Posterior cingulate gyrus (tissue), 11 donors: ENCODE results near the gene RGS17.
"Not testable (repeated sequence)": the region's sequence is repeated elsewhere in the genome, so short reads cannot be mapped to it uniquely, and the experiment has no call there.

Source experiments
- DNase-seq, 10 donors: peaks; one replicate each; pipeline versions ENCODE4 v3.0.0 to v3.0.0-alpha.2; 2020 to 2021; ENCODE audit warnings: mixed read lengths in 3 of 10
- intact Hi-C: fragments of 100-400 bp; cut with DNase I; formaldehyde crosslinking; loops from one replicate; pipeline ENCODE4 v1.15.1; 2023

Gene RGS17

DNA sequence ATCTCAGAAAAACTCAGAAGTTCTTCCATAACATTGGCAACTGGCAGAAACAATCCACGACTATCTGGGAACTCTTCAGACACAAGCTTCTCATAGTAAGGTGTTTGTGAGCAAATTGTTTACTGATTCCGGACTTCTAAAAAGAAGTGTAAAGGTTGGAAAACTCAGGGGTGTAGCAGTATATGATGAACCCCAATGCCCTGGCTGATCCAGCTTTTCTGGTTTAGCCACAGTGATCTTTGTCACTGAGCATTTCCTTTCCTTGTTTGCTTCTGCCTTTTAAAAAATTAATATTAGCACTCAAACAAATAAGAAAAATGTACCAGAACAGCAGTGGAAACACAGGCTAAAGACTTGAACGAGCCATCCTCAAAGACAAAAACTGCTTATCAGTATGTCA lies 4.9 kb downstream of the RGS17 start:
- no peak for DNase-seq
- intact Hi-C loops, result no loop called here

GRCh38 chr6:153125032-153125431 lies 6.0 kb downstream of the RGS17 start:
- intact Hi-C loops, result no loop called here

GRCh38 chr6:153123801-153124200 lies 7.3 kb downstream of the RGS17 start:
- intact Hi-C loops, result no loop called here
- DNase-seq, result no peak

More at GRCh38 chr6:153125032-153125431, 6.0 kb downstream of the RGS17 start:
- no peak for DNase-seq

- intact Hi-C loops, result no loop called here
- no peak for DNase-seq
Observed at GRCh38 chr6:153121311-153121710, 9.8 kb downstream of the RGS17 start.

GRCh38 chr6:153117986-153118879 lies 12.8 kb downstream of the RGS17 start:
- intact Hi-C loops, result no loop called here
- no peak for DNase-seq

DNA sequence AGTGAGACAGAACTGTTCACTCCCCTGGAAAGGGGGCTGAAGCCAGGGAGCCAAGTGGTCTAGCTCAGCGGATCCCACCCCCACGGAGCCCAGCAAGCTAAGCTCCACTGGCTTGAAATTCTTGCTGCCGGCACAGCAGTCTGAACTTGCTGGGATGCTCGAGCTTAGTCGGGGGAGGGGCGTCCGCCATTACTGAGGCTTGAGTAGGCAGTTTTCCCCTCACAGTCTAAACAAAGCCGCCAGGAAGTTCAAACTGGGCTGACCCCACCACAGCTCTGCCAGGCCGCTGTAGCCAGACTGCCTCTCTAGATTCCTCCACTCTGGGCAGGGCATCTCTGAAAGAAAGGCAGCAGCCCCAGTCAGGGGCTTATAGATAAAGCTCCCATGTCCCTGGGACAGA lies 20.0 kb downstream of the RGS17 start:
- intact Hi-C loops, result not testable (repeated sequence)
- peak in 1 of 10 donors; percentile 58 for DNase-seq

DNA sequence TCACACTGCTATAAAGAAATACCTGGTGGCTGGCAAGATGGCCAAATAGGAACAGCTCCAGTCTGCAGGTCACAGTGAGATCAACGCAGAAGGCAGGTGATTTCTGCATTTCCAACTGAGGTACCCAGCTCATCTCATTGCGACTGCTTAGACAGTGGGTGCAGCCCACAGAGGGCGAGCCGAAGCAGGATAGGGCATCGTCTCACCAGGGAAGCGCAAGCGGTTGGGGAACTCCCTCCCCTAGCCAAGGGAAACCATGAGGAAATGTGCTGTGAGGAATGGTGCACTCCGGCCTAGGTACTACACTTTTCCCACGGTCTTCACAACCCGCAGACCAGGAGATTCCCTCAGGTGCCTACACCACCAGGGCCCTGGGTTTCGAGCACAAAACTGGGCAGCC lies 20.5 kb downstream of the RGS17 start:
- intact Hi-C loops, DNase-seq: not testable (repeated sequence)

- intact Hi-C loops, result no loop called here
- no peak for DNase-seq
Observed at GRCh38 chr6:153108315-153108714, 22.8 kb downstream of the RGS17 start.

GRCh38 chr6:153106021-153106420 lies 25.1 kb downstream of the RGS17 start:
- intact Hi-C loops, result no loop called here
- no peak for DNase-seq

DNA sequence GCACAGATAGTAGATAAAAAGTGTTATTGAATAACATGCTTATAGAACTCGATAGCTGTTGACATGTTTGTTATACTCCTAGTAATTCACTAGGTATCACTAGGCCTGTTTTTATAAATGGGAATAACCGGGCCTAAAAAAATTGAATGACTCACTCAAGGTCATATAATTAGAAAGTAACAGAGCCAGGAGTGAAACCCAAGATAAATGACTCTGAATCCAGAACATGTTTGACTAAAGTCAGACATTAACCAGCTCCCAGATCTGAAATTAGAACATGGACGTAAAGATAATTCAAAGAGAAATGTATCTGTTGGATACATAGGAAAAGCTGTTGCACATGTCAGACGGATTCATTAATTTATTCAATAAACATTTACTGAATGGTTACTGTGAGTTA lies 26.9 kb downstream of the RGS17 start:
- DNase-seq, result no peak
- intact Hi-C loops, result no loop called here

- intact Hi-C loops, result no loop called here
- DNase-seq, result no peak
Observed at GRCh38 chr6:153103319-153103655, 27.8 kb downstream of the RGS17 start.

DNA sequence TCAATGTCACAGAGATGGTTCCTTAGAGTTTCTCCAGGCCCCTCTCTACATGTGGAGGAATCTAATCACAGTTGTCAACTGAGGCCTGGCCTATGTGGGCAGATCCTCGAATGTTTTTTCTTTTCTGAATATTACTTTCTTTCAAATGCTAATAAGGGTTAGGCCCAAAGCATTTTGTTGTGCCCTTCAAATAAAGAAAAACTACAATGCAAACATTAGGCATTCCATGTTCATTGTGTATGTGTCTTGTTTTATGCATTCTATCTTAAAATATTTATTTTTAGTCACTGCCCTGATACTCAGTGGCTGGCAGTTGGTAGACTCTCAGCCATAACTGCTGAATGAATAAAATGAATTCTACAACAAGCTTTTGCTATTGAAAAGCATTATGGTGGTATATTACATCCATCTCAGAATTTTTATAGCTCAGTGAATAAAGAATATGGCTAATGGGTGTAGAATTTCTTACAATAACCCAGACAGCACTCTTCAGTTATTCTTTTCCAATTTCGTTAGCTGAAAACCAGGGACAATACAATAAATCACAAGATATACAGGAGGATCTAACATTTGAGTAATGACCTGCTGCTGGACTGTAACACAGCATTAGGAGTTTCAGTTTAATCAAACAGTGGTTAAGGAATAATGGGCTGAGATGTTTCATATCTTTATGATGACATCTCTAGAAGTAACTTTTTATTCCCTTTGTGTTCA lies 28.3 kb downstream of the RGS17 start:
- no peak for DNase-seq
- intact Hi-C loops, result no loop called here

GRCh38 chr6:153101461-153101860 lies 29.6 kb downstream of the RGS17 start:
- intact Hi-C loops, result no loop called here
- DNase-seq, result no peak

DNA sequence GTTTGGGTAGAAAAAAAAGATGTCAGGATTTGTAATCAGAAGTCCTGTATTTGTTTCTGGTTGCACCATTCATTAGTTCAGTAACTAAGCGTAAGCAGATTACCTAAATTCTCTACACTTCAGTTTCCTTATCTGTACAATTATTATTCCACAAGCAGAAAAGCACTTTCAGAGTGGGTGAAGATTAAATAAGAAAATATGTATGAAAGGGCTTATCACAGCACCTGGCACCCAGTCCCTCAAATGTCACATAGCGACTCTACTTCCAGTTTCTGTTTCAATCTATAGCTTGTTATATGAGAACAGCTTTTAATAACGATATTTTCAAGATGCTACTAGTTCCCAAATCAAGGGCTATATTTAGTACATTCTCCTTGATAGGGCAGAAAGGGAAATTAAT lies 31.4 kb downstream of the RGS17 start:
- DNase-seq, result no peak
- intact Hi-C loops, result no loop called here

DNA sequence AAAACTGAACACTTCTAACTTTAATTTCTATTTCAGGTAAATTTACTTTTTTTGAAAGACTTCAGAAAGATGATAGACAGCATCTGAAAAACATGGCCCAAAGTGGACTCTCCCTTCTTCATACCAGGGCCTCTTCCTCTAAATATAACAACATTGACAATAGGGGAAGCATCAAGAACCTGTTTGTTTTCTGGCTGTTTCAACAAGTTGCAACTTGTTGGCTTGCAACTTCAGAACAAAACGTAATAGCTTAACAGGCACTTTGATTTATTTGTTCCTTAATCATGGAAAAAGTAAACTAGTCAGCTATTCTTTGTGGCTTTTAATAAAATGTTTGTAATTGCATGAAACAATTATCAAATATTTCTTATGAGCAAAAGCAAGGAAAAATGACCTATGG lies 34.3 kb downstream of the RGS17 start:
- no peak for DNase-seq
- intact Hi-C loops, result no loop called here

GRCh38 chr6:153096031-153096430 lies 35.1 kb downstream of the RGS17 start:
- no peak for DNase-seq
- intact Hi-C loops, result no loop called here

DNA sequence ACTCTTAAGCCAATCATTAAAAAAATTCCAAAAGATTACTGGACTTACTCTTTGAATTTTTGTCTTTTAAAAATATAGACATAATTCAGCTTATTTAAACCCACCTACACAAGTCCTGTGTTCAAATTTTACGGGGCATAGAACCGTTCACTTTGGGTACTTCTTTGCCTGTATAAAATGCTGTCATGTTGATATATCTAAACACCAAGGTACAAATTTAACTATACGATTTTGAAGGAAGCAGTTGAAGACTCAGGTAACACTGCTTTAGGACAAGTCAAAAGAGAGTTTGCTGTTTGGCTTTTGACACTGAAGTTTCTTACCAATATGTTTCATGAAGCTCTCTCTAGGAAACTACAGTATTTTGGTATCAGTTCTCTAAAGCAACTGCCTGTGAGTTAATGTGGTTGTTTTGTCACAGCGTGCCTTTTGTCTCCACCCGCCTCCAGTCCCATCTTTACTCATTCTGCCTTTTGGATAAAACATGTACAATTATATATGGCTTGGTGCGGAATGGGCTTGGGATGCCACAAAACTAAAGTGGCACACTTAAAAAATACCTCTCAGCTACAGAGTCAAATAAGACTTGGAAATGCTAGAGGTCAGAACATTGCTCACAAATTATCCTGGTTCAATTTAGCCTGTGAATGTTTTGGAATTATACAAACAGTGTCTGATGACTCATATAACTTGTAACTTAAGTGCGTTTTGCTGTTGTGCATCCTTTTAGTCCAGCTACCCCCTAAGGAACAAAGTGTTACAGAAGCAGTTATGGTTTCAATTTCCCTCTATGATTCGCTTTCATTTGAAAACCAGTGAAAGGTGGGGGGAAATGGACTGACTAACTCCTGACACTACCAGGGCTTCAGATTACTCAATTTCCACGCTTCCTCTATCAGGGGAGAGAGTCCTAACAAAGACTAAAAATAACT lies 38.7 kb downstream of the RGS17 start:
- no peak for DNase-seq
- intact Hi-C loops, result no loop called here

DNA sequence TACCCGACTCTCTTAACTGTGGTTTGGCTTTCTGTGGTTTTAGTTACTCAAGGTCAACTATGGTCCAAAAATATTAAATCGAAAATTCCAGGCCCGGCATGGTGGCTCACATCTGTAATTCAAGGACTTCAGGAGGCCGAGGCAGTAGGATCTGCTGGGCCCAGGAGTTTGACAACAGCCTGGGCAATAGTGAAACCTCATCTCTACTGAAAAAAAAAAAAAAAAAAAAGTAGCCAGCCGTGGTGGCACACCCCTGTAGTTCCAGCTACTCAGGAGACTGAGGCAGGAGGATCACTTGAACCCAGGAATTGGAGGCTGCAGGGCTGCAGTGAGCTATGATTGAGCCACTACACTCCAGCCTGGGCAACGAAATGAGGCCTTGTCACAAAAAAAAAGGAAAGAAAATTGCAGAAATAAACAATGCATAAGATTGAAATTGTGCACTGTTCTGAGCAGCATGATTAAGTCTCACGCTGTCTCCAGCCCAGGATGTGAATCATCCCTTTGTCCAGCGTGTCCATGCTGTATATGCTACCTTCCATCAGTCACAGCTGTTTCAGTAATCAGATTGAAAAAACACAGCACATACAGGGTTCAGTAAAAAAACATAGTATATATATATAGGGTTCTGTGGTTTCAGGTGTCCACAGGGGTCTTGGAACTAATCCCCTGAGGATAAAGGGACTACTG lies 40.7 kb downstream of the RGS17 start:
- intact Hi-C loops, result no loop called here
- no peak for DNase-seq

DNA sequence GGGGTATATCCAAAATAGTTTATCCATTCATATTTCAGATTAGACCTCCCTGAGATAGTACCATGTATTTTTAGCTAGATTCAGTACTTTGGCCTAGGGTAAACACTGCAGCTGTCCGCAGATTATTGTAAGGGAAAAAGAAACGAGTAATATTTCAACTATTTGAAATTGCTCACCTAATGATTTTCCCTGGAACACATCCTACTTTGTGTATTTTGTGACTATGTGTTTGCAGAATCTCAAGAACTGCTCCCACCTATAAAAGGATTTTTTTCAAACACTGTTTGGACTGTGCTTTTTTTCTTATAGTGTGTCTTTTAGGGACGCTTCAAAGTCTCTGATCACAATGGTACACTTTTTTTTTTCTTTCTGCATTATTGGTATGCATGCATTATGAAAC lies 42.3 kb downstream of the RGS17 start:
- intact Hi-C loops, result no loop called here
- DNase-seq, result no peak

DNA sequence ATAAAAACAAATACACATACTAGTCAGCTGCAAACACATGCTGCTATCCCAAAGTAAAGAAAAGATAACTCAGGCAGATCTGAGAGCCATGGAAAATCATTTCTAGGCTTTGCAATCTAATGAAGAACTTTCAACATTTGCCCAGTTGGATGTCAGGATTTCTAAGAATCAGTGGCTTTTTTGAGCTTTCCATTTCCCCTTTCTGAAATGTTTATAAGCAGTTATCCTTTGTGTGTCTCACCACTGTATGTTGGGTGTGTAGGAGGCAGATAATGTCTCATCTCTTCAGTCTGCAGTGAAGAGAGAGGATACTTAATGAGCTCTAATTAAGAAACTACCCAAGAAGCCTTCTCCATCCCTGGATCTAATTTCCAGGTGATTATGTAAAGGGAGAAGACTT lies 43.6 kb downstream of the RGS17 start:
- intact Hi-C loops, result no loop called here
- no peak for DNase-seq
